T-helper 1 cell treated with Interleukin-12 subunit alpha and Interleukin-12 subunit beta and Interleukin-4 antibody, amounts not matched to agents 30 ng/mL and 1 ng/mL, for 36 hours (primary cell): ENCODE data around the gene DRICH1. TPM values are rescaled to one million over a fixed set of nuclear protein-coding genes. Genes with fewer than 3 reads are reported as not detected.
"Not testable (repeated sequence)": the region's sequence is repeated elsewhere in the genome, so short reads cannot be mapped to it uniquely, and the experiment has no call there.

Source experiments
- intact Hi-C: fragments of 100-400 bp; cut with micrococcal nuclease; formaldehyde crosslinking; loops from one replicate; pipeline ENCODE4 v1.15.1; 2024
- total RNA-seq: library from RNA; stranded (reverse); gene quantifications from 2 replicates; pipeline ENCODE4 v1.2.3, GENCODE V29; 2022

DRICH1 gene
- total RNA-seq, 1 donor from 2014 or later = 0.98 TPM

DNA sequence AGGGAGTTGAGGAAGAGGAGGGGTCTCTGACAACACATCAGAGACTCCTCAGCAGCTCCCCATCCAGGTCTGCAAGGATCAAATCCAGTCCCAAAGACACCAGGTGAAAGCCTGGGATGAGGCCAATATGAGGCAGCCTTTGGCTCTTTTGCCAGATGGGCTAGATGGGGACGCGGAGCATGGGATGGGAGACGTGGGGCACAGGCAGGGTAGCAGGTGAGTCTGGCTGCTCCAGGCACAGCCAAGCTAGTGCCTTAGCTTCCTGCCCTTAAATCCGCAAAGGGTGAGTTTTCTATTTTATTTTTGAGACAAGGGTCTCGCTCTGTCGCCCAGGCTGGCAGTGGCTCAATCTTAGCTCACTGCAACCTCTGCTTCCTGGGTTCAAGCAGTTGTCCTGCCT lies 19.6 kb upstream of the DRICH1 start:
- intact Hi-C loops = no loop called here

DNA sequence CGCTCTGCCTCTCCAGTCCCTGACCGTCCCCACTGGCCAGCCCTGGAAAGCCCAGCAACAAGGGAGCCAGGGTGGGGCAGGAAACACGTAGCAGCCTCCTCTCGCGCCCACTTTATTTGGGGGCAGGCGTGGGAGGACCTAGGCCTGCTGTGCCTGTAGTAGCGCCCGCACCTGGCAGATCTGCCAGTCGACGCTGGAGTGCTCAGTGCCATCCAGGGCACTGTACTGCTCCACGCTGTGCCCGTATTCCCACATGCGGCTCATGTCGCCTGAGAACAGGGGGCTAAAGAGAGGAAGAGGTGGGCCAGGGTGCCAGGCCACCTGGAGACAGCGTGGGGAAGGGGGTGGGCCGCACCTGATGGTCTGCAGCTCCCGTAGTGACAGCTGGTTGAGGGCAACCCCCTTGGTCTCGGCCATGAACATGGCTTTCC lies 17.0 kb upstream of the DRICH1 start:
- intact Hi-C loops = no loop called here

DNA sequence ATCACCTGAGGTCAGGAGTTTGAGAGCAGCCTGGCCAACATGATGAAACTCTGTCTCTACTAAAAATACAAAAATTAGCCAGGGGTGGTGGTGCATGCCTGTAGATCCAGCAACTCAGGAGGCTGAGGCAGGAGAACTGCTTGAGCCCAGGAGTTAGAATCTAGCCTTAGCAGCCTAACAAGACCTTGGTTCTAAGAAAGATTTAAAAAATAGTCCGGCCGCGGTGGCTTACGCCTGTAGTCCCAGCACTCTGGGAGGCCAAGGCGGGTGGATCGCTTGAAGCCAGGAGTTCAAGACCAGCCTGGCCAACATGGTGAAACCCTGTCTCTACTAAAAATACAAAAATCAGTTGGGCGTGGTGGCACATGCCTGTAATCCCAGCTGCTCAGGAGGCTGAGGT lies 14.4 kb upstream of the DRICH1 start:
- intact Hi-C loops = not testable (repeated sequence)

DNA sequence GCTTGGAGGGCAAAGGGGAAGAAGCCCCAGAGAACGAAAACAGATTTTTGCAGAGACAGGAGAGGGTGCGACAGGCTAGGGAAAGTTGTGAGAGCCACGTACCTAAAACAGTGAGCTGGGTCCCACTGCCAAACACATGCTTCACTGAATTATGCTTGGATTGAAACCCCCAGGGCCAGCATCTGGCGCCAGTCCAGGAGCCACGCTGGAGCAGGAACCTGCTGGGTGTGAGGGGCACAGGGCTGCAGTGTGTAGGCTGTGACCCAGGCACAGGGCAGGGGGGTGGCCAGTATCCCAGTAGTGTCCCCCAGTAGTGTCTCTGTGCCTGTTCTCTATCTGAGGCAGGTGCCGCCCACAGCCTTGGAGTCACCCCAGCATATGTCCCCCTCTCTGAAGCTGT lies 8.1 kb upstream of the DRICH1 start:
- intact Hi-C loops = not testable (repeated sequence)

DNA sequence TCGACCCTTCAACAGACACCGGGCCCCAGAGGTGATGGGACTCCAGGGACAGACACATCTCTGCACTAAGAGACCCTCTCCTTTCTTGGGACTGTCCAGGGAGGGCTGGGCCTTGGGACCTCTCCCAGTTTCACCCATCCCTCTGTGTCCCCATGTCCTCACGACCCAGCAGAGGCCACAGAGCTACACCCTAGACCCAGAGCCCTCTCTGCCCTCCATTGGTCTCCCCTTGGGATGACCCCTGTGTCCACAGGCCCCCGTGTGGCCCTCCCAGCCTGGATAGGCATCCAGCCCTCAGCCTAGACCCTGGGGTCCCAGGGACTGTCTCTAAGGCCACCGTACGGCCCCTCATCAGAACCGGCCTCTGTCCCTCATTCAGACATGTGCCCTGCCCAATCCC lies 7.5 kb upstream of the DRICH1 start:
- intact Hi-C loops = no loop called here

DNA sequence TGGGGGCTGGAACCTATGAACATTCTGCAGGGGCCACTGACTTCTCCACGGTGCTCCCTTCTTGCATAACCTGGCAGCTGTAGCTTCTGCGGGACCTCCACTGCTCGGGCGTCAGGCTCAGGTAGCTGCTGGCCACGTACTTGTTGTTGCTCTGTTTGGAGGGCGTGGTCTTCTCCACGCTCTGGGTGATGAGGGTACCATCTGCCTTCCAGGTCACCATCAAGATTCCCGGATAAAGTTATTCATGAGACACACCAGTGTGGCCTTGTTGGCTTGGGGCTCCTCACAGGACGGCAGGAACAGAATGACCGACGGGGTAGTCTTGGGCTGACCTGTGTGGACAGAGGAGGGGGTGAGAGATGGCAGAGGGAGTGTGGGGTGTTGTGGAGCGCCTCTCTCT lies 6.5 kb upstream of the DRICH1 start:
- intact Hi-C loops = no loop called here

DNA sequence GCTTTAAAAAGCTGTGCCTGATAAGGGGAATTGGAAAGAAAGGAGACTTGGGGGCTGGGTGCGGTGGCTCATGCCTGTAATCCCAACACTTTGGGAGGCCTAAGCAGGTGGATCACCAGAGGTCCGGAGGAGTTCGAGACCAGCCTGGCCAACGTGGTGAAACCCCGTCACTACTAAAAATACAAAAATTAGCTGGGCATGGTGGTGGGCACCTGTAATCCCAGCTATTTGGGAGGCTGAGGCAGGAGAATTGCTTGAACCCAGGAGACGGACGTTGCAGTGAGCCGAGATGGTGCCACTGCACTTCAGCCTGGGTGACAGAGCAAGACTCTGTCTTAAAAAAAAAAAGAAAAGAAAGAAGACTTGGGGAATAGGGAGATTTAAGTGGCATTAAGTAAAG lies 3.2 kb upstream of the DRICH1 start:
- intact Hi-C loops = not testable (repeated sequence)

DNA sequence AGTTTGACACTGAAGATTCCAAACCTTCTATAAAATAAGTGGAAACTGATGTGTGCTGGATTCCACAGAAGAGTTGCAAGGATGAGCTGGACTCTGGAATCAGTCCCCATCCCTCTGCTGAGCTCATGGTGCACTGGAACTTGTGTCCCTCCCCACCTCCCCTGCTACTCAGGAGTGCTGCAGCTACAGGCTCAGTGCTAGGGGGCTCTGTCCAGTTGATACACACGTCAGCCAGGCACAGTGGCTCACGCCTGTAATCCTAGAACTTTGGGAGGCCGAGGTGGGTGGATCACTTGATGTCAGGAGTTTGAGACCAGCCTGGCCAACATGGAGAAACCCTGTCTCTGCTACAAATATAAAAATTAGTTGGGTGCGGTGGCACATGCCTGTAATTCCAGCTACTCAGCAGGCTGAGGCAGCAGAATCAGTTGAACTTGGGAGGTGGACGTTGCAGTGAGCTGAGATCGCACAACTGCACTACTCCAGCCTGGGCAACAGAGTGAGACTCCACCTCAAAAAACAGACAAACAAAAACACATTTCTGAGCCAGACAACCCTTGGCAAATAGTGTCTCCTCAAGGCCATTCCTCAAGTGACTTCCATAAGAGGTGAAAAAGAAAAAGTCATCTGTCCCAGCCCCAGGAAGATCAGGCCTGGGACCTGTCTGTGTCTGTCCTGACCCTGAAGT lies 3.9 kb downstream of the DRICH1 start:
- intact Hi-C loops = loop anchor here (5.0 kb wide), 1 partner anchor 329 kb away; no protein-coding TSS in a partner anchor

DNA sequence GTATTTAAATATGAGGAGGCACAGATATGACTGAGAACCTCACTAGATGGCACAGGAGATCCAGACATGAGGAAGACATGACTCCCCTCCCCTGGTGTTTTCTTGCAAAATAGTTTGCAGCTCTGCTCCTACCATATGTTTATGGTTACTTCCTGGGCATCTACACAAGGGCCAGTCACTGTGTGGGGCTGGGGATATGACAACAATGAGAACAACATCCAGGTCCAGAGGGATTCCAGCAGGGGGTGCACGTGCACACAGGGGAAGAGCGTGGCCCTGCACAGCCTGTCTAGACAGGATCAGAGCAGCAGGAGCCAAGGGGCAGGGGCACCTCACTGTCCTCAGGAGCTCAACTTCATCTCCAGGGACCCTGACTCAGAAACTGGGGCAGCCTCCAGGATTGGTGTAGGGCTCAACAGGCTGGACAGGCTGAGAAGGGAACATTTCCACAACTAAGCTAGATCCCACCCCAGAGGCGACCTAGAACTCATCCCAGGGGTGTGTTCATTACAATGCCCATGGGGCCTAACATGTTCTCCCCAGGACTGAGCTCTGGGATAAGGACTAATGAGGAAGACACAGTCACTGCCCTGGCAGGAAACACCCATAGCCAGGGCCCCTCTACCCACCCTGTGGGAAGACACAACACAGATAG lies 4.6 kb downstream of the DRICH1 start:
- intact Hi-C loops = loop anchor here (1.0 to 5.0 kb wide), 2 partner anchors 222 to 330 kb away; no protein-coding TSS in a partner anchor

DNA sequence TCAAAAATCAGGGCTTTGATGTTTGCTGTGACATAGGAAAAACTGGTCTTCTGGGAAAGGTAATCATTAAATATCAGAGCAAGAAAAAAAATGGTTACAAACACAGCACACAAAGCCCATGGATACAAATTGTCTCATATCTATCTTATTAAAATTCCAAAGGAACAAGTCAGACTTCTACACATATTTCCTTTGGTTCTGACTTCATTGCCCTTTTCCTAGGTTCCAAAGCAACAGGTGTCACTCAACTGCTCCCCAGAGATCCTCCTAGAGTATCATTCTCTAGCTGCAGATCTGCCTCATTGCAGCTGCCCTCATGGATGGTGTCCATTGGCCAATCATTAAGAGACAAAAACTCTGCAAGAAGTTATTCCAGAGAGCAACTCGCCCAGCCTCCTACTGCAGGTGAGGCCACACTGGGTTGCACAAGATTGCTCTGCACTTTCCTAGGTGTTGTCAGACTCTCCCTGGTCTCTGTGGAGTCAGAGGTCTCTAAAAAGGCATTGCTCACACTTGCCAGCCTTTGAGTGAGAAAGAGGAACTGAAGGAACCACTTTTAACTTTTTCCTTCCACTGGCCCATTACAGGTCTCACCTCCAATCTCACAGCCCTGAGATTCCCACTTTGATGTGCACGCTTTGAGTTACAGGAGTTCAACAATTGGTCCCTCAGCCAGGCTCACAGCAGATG lies 5.7 kb downstream of the DRICH1 start:
- intact Hi-C loops = loop anchor here (5.0 kb wide), 1 partner anchor 331 kb away; no protein-coding TSS in a partner anchor

DNA sequence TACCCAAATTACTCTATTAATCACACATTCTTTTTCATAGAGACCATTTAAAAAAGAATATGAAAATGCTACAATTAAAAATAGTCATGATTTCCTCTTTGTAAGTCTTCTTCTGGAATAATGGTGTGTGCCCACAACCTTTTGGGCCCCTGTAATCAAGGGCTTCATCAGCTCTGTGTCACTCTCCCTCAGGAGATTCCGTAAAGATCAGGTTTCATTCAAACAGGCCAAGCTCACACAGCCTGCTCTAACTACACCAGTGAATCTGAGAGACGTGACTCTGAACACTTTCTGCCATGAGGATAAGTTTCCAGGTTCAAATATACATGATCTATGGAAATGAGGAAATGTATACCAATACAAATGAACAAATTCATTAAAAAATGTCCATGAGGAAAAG lies 9.5 kb downstream of the DRICH1 start:
- intact Hi-C loops = no loop called here

DNA sequence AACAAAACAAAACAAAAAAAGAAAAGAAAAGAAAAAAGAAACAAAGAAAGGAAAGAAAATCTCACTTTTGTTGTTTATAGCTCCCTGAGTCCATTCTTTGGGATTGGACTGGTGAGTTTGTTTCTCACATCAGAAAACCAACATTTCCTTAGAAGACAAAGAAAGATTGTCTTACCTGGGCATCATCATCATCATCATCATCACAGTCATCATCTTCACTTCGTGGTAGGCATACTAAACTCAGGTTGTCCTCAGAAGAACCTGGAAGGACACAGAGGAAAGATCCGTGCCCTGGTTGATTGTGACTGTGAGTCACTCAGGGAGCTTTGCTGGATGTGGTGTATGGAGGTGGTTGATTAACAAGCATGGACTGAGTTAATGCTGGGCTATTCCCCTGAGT lies 10.2 kb downstream of the DRICH1 start:
- intact Hi-C loops = not testable (repeated sequence)

DNA sequence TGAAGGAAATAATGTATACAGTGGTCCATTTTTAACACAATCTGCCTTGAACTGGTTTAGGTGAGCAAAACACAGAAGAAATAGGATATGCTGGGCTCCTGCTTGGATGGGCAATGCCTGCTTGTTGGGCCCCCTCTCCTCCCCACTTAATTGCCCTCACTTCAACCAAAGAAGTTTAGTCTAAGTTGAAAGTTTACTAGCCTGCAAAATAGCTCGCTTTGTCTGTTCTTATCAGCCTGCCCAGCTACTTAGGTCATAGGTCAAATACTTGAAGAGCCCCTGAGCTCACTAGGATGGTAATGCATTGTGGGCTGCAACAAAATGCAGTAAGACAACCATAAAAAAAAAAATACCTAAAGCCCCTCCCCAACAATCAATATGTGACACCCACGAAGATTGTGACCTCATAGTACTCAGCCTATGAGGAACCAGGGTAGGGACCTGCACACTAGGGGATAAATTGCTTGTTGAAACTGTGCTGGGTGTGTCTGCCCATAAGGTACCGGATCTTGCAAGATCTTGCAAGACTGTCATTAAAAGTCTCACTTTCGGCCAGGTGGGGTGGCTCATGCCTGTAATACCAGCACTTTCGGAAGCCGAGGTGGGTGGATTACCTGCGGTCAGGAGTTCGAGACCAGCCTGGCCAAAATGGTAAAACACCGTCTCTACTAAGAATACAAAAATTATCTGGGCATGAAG lies 10.9 kb downstream of the DRICH1 start:
- intact Hi-C loops = no loop called here

DNA sequence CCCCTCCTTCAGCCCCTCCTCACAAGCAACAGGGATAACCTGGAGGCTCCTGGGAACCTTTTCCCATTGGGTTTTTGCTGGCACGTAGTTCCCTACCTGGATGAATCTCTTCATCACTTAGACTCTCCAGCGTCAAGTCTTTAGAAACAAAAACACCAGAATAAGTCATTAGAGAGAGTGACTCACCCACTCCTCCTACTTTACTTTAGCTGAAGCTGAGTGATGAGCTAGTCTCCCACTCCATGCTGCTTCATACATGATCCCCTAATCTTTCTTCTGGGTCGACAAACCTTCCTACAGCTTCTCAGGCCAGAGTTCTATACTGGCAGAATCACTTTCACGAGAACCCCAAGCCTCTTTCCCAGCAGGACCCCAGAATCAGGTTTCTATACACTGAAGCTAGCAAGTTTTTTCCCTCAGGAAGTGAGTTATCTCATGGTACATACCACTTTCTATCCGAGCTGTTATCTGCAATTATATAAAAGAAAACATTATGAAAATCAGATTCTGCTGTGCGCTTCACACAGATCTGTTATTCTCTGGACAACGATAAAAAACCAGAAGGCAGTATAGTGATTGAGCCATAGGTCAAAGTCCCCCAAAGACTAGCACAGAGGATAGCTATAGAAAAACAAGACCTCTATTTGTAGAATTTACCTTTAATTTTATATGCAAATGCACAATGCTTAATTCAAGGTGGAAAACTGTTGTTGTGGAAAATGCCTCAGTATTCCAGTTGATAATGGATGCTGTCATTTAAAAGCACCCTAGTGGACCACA lies 18.7 kb downstream of the DRICH1 start:
- intact Hi-C loops = loop anchor here (5.0 kb wide), 1 partner anchor 234 kb away; no protein-coding TSS in a partner anchor

DNA sequence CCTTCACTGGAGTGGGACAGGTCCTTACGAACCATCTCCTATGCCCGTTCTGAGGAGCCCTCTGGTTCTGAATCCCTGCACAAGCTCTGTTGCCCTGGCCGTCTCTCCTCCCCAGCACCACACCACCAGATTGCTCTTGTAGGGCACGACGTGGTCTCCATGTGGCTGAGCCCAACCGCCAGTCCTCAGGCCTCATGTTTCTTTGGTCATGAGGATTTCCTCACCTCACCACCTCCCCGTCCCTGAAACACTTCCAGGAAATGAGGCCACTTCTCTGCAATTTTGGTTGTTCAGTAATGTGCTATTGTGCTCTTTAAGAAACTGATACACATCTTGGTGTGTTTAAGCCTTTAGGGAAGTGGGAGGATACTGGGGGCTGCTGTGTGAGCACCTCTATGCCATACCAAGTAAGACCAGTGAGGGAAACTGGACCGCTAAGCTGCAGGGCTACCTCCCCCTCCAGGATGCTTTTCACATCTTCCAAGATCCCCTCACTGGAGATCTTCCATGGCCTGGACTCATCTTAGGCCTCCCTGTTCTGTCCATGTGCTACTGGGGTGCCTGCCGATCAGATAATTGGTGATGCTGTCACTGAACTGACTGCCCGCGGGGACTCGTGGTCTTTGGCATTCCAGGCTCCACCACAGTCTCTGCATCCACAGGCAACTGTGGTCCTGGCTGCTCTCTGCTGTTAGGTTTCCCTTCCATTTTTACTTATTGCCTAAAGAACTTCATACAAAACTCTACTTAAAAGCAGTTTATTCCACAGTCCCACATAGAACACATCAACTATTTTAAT lies 21.9 kb downstream of the DRICH1 start:
- intact Hi-C loops = loop anchor here (5.0 kb wide), 1 partner anchor 237 kb away; no protein-coding TSS in a partner anchor

DNA sequence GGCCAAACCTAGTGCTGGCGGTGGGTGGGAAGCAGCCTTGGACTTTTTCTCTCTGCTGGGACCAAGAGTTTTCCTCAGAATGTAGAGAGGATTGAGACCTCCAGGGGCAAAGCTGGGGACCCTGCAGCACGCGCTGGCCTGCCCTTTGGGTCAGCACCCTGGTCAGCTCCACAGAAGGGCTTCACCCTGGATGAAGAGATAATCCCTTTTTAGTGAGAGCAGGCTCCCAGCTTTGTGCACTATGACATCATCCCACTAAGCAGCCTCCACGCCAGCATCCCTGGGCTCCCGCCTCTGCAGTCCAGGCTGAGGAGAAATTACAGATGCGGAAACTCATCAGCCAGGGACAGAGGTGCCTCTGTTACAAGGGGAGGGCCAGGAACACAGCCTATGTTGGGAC lies 23.5 kb downstream of the DRICH1 start:
- intact Hi-C loops = no loop called here

DNA sequence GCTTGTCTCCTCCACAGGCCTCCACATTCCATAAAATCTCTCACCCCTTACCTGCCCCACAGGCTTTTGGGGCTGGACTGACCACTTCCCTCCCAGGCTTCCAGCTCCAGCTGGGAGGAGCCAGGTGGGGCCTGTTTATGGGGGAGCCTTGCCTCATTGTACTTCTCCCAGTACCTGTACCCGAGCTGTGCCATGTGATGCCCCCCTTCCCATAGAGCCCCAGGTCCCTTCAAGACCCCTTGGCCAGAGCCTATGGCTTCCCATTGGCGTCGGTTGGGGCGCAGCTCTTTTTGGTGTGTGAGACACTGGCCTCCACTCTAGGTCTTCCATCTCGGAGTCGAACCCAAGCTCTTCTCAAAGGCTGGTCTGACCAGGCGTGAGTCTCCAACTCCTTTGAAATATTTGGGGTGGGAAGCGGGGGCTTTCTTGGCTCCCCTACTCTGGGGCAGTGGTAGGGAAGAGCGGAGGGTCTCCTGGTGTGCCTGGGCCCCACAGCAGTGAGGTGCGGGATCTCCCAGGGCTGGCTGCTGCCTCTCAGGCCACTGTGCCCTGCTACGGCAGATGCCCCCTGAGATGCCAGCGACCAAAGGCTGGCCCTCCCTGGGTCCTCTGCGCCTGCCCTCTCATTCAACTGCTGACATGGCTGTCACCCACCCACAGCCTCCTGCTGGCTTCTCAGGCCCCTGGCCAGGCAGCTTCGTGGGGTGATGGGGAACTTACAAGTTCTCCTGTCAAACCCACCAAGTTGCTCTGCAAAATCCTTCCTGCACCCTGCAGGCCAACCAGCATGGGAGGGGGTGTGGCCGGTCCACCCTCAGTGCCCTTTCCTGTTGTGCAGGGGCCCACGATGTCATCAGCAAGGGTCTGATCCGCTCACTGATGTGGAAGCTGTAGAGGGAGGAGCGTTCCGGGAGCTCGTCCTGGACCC lies 25.7 kb downstream of the DRICH1 start:
- intact Hi-C loops = no loop called here

DNA sequence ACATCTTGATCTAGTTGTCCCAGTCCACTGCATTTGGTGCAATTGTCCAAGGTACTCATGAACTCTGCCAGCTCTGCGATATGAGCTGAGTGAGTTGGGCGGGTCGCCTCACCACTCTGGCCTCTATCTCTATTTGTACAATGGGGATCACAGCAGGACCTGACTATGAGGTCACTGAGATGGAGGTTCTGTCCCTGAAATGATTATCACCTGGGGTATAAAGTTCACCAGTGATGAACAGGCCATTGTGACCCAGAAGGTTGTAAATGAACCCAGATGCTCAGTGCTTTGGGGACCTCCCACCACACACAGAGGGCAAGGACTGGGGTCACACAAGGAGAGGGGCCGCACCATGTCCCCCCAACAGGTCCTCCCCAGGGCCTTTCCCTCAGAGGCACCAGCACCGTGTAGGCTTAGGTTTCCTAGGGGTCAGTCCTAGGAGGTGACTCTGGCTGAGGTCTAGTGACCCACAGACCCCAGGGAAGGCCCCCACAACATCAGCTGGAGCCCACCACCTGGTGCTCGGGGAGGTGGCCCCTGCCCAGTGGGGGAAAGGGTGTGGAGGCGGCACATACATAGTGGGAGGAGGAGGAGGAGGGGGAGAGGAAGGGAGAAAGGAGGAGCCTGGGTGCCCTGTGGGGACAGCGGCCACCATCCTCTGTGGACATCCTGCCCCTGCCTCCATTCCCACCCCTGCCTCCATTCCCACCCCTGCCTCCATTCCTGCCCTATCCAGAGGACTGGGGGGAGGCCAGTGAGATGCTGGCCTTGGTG lies 27.0 kb downstream of the DRICH1 start:
- intact Hi-C loops = no loop called here
